H9 (cell line): Measurements from ENCODE around the gene C10orf95. TPM values are rescaled to one million over a fixed set of nuclear protein-coding genes. Genes with fewer than 3 reads are reported as not detected.

ENCODE experiments used
- DNase-seq: peaks from one replicate; pipeline ENCODE4 v3.0.0-alpha.2; 2017
- H2AFZ ChIP-seq: one replicate; pipeline ENCODE4 v1.6.1; 2013; ENCODE audit warnings: mild to moderate bottlenecking, low read length, control low read depth, moderate library complexity
- H2AK5ac ChIP-seq: 2 replicates; pipeline ENCODE4 v1.6.1; 2013; ENCODE audit warnings: low read length, control low read depth, mixed read lengths; ENCODE audit not compliant: insufficient read length
- H2BK120ac ChIP-seq: one replicate; pipeline ENCODE4 v1.6.1; 2013; ENCODE audit warnings: low read depth, mild to moderate bottlenecking, low read length, control low read depth, inconsistent platforms; ENCODE audit not compliant: poor library complexity, severe bottlenecking
- H2BK12ac ChIP-seq: 2 replicates; pipeline ENCODE4 v1.6.1; 2013; ENCODE audit warnings: low read length, control low read depth, mixed read lengths, low read depth; ENCODE audit not compliant: insufficient read length
- H2BK15ac ChIP-seq: 2 replicates; pipeline ENCODE4 v1.6.1; 2013; ENCODE audit warnings: low read depth, low read length, control low read depth
- H2BK20ac ChIP-seq: one replicate; pipeline ENCODE4 v1.6.1; 2013; ENCODE audit warnings: low read depth, mild to moderate bottlenecking, low read length, control low read depth, inconsistent platforms; ENCODE audit not compliant: poor library complexity, severe bottlenecking
- H2BK5ac ChIP-seq: 2 replicates; pipeline ENCODE4 v1.6.1; 2013; ENCODE audit warnings: low read length, control low read depth, mixed read lengths; ENCODE audit not compliant: insufficient read length
- H3K14ac ChIP-seq: 2 replicates; pipeline ENCODE4 v1.6.1; 2013; ENCODE audit warnings: low read length, control low read depth; ENCODE audit not compliant: insufficient read depth
- H3K18ac ChIP-seq: 2 replicates; pipeline ENCODE4 v1.6.1; 2013; ENCODE audit warnings: low read depth, mild to moderate bottlenecking, mixed read lengths, low read length, control low read depth; ENCODE audit not compliant: insufficient read length
- H3K23ac ChIP-seq: 2 replicates; pipeline ENCODE4 v1.6.1; 2013; ENCODE audit warnings: low read length, control low read depth, mixed read lengths, low read depth; ENCODE audit not compliant: insufficient read length
- H3K23me2 ChIP-seq: 2 replicates; pipeline ENCODE4 v1.6.1; 2013; ENCODE audit warnings: low read depth, mild to moderate bottlenecking, mixed read lengths, low read length, control low read depth; ENCODE audit not compliant: insufficient read length, poor library complexity, severe bottlenecking
- H3K27ac ChIP-seq: 2 replicates; pipeline ENCODE4 v1.5.1; 2013; ENCODE audit warnings: low read length, control low read depth, mixed read lengths, low read depth; ENCODE audit not compliant: insufficient read length
- H3K27me3 ChIP-seq: 2 replicates; pipeline ENCODE4 v1.6.1; 2013; ENCODE audit warnings: low read length, control low read depth, inconsistent platforms; ENCODE audit not compliant: insufficient read depth
- H3K4ac ChIP-seq: 2 replicates; pipeline ENCODE4 v1.6.1; 2013; ENCODE audit warnings: low read depth, mild to moderate bottlenecking, control low read depth, inconsistent platforms, low read length, moderate library complexity
- H3K4me1 ChIP-seq: 2 replicates; pipeline ENCODE4 v1.6.1; 2013; ENCODE audit warnings: low read length, control low read depth, inconsistent platforms; ENCODE audit not compliant: insufficient read depth
- H3K4me2 ChIP-seq: 2 replicates; pipeline ENCODE4 v1.6.1; 2013; ENCODE audit warnings: low read length, control low read depth, mixed read lengths; ENCODE audit not compliant: insufficient read length, insufficient read depth
- H3K56ac ChIP-seq: 2 replicates; pipeline ENCODE4 v1.6.1; 2013; ENCODE audit warnings: low read depth, mild to moderate bottlenecking, mixed read lengths, low read length, control low read depth; ENCODE audit not compliant: insufficient read length
- H3K79me1 ChIP-seq: 2 replicates; pipeline ENCODE4 v1.6.1; 2013; ENCODE audit warnings: low read depth, mild to moderate bottlenecking, moderate library complexity, low read length, control low read depth, inconsistent platforms; ENCODE audit not compliant: insufficient read depth, poor library complexity, severe bottlenecking
- H3K79me2 ChIP-seq: 2 replicates; pipeline ENCODE4 v1.6.1; 2013; ENCODE audit warnings: low read length, control low read depth, inconsistent platforms; ENCODE audit not compliant: insufficient read depth
- H3K9ac ChIP-seq: 2 replicates; pipeline ENCODE4 v1.6.1; 2013; ENCODE audit warnings: low read length, control low read depth, mixed read lengths; ENCODE audit not compliant: insufficient read length; ENCODE audit errors: extremely low read depth
- H3K9me3 ChIP-seq: one replicate; pipeline ENCODE4 v1.6.1; 2013; ENCODE audit warnings: low read depth, low read length, inconsistent platforms; ENCODE audit not compliant: control insufficient read depth
- H3T11ph ChIP-seq: one replicate; pipeline ENCODE4 v1.6.1; 2013; ENCODE audit warnings: mild to moderate bottlenecking, low read length, control low read depth, inconsistent platforms
- H4K20me1 ChIP-seq: one replicate; pipeline ENCODE4 v1.6.1; 2013; ENCODE audit not compliant: control insufficient read depth, insufficient read length, insufficient read depth
- H4K5ac ChIP-seq: 2 replicates; pipeline ENCODE4 v1.6.1; 2013; ENCODE audit warnings: low read depth, mild to moderate bottlenecking, mixed read lengths, low read length, control low read depth; ENCODE audit not compliant: insufficient read length
- H4K8ac ChIP-seq: replicated peaks from 2 replicates; pipeline ENCODE4 v1.6.1; 2013; ENCODE audit warnings: low read length, control low read depth, mixed read lengths, low read depth; ENCODE audit not compliant: insufficient read length
- H4K91ac ChIP-seq: 2 replicates; pipeline ENCODE4 v1.6.1; 2013; ENCODE audit warnings: low read depth, mild to moderate bottlenecking, moderate library complexity, mixed read lengths, low read length, control low read depth; ENCODE audit not compliant: insufficient read length
- H3K27ac Mint-ChIP-seq, 3 experiments: 2 replicates in 2 of 3; 3 replicates in 1 of 3; pipeline ENCODE4 v1.8.0; 2020 to 2021; ENCODE audit warnings: mixed read lengths in 3 of 3, mild to moderate bottlenecking in 1 of 3, moderate library complexity in 1 of 3
- H3K27me3 Mint-ChIP-seq: 2 replicates; pipeline ENCODE4 v1.8.0; 2021; ENCODE audit warnings: low read depth, mild to moderate bottlenecking, moderate library complexity, mixed read lengths
- H3K36me3 Mint-ChIP-seq, 3 experiments: 2 replicates in 2 of 3; 3 replicates in 1 of 3; pipeline ENCODE4 v1.8.0; 2020 to 2021; ENCODE audit warnings: low read depth in 3 of 3, mixed read lengths in 3 of 3; ENCODE audit not compliant: insufficient read depth in 1 of 3
- H3K4me1 Mint-ChIP-seq, 2 experiments: 2 replicates each; pipeline ENCODE4 v1.8.0; 2020; ENCODE audit warnings: mixed read lengths in 2 of 2
- H3K4me3 Mint-ChIP-seq, 2 experiments: 2 replicates in 1 of 2; 3 replicates in 1 of 2; pipeline ENCODE4 v1.8.0; 2020 to 2021; ENCODE audit warnings: mild to moderate bottlenecking in 2 of 2, mixed read lengths in 2 of 2, moderate library complexity in 1 of 2
- H3K9me3 Mint-ChIP-seq, 2 experiments: 2 replicates in 1 of 2; 3 replicates in 1 of 2; pipeline ENCODE4 v1.8.0; 2020; ENCODE audit warnings: mild to moderate bottlenecking in 2 of 2, mixed read lengths in 2 of 2, moderate library complexity in 1 of 2
- WGBS: extraction: QIAGEN DNeasy Blood & Tissue Kit; methylation state at CpG from one replicate; pipeline ENCODE4 v1.1.7; 2013; ENCODE audit warnings: missing lambda C conversion rate, low lambda C conversion rate, mixed read lengths; ENCODE audit not compliant: insufficient read length; ENCODE audit errors: extremely low coverage; 5-methylcytosine and 5-hydroxymethylcytosine counted together
- total RNA-seq: library from RNA; stranded (reverse); gene quantifications from 2 replicates; pipeline ENCODE4 v1.2.1, GENCODE V29; 2021
- TF ChIP-seq, protein P1 (sequence below): fragments of 200-600 bp; sonication (generic); conservative IDR thresholded peaks from 3 replicates; pipeline ENCODE4 v1.8.0; 2021; ENCODE audit warnings: antibody characterized with exemption, mild to moderate bottlenecking

C10orf95 gene
- total RNA-seq, 1 experiment from 2014 or later, result not detected

GRCh38 chr10:102408728-102409603, 42.4 kb downstream of the C10orf95 start:
- H2BK120ac ChIP-seq, result no peak overlapping the region
- no peak overlapping the region for H4K5ac ChIP-seq
- no peak overlapping the region for H3K27ac ChIP-seq
- peak overlapping the region; percentile 22 for H3K4me2 ChIP-seq
- no peaks in the 10 kb centered on the region for H3K9me3 ChIP-seq
- no peak overlapping the region for H2AFZ ChIP-seq
- Mint-ChIP-seq H3K36me3 (peaks cover 0 to 2% (median 2%) of the 10 kb centered on the region in 3 experiments; a peak in 2 of 7 replicates), H3K27ac (no peak overlapping the region), H3K9me3 (peaks cover 0 to 4% of the 10 kb centered on the region in 2 experiments; a peak in 1 of 5 replicates), H3K27me3 (peaks cover 86% of the 10 kb centered on the region), H3K4me3 (peak overlapping the region; percentile 47 to 75), H3K4me1 (peaks cover 24 to 39% of the 10 kb centered on the region in 2 experiments)
- no peak for DNase-seq
- TF ChIP-seq, protein P1, sequence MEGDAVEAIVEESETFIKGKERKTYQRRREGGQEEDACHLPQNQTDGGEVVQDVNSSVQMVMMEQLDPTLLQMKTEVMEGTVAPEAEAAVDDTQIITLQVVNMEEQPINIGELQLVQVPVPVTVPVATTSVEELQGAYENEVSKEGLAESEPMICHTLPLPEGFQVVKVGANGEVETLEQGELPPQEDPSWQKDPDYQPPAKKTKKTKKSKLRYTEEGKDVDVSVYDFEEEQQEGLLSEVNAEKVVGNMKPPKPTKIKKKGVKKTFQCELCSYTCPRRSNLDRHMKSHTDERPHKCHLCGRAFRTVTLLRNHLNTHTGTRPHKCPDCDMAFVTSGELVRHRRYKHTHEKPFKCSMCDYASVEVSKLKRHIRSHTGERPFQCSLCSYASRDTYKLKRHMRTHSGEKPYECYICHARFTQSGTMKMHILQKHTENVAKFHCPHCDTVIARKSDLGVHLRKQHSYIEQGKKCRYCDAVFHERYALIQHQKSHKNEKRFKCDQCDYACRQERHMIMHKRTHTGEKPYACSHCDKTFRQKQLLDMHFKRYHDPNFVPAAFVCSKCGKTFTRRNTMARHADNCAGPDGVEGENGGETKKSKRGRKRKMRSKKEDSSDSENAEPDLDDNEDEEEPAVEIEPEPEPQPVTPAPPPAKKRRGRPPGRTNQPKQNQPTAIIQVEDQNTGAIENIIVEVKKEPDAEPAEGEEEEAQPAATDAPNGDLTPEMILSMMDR, result no peak
- no peak overlapping the region for H3K4ac ChIP-seq
- no peak overlapping the region for H2BK12ac ChIP-seq
- H3K18ac ChIP-seq, result no peak overlapping the region
- H4K8ac ChIP-seq, result no peak overlapping the region
- no peak overlapping the region for H2BK20ac ChIP-seq
- H3T11ph ChIP-seq, result no peak overlapping the region
- no peak overlapping the region for H3K56ac ChIP-seq
- H3K23me2 ChIP-seq, result peaks cover 3% of the 10 kb centered on the region
- no peak overlapping the region for H3K23ac ChIP-seq
- H3K79me1 ChIP-seq, result no peaks in the 10 kb centered on the region
- no peak overlapping the region for H2BK5ac ChIP-seq
- no peak overlapping the region for H4K91ac ChIP-seq
- H3K9ac ChIP-seq, result no peak overlapping the region
- no peaks in the 10 kb centered on the region for H3K79me2 ChIP-seq
- no peak overlapping the region for H2BK15ac ChIP-seq
- H4K20me1 ChIP-seq, result peaks cover 2% of the 10 kb centered on the region
- H3K27me3 ChIP-seq, result peaks cover 27% of the 10 kb centered on the region; the same call in 1 of the 2 replicates
- no peak overlapping the region for H2AK5ac ChIP-seq
- no CpG with 5 or more reads among the region's 103 CpGs for WGBS
- H3K14ac ChIP-seq, result no peak overlapping the region
- H3K4me1 ChIP-seq, result peaks cover 3% of the 10 kb centered on the region; the same call in 1 of the 2 replicates
